ENCODE measurements around the gene SIDT1. TPM values are rescaled to one million over a fixed set of nuclear protein-coding genes. Genes with fewer than 3 reads are reported as not detected.

The SIDT1 gene
- total RNA-seq, 1 experiment from 2014 or later: not detected

GRCh38 chr3:113585228-113585627 lies 52.9 kb downstream of the SIDT1 start:
- Histone ChIP-seq H2BK20ac (ENCODE audit: low read depth, low read length, poor library complexity, severe bottlenecking) (no peak overlapping the region), H3K9me3 (ENCODE audit: control insufficient read depth, low read depth, low read length) (no peaks in the 10 kb centered on the region), H3K4ac (ENCODE audit: low read depth, low read length) (no peak overlapping the region), H3K9ac (ENCODE audit: extremely low read depth, insufficient read length, low read length) (no peak overlapping the region), H2BK15ac (ENCODE audit: low read depth, low read length) (no peak overlapping the region), H2AK5ac (ENCODE audit: insufficient read length, low read length) (no peak overlapping the region), H3K14ac (ENCODE audit: insufficient read depth, low read length) (no peak overlapping the region), H3K27ac (ENCODE audit: insufficient read length, low read depth, low read length) (no peak overlapping the region), H4K5ac (ENCODE audit: insufficient read length, low read depth, low read length) (no peak overlapping the region), H2BK5ac (ENCODE audit: insufficient read length, low read length) (no peak overlapping the region), H3K79me1 (ENCODE audit: insufficient read depth, low read depth, low read length, poor library complexity, severe bottlenecking) (no peaks in the 10 kb centered on the region), H3K79me2 (ENCODE audit: insufficient read depth, low read length) (no peaks in the 10 kb centered on the region), H3K27me3 (ENCODE audit: insufficient read depth, low read length) (no peaks in the 10 kb centered on the region), H2AFZ (ENCODE audit: low read length) (no peak overlapping the region), H3K4me1 (ENCODE audit: insufficient read depth, low read length) (peaks cover 6% of the 10 kb centered on the region; the same call in 1 of the 2 replicates), H3K23ac (ENCODE audit: insufficient read length, low read depth, low read length) (no peak overlapping the region), H2BK12ac (ENCODE audit: insufficient read length, low read depth, low read length) (no peak overlapping the region), H3K56ac (ENCODE audit: insufficient read length, low read depth, low read length) (no peak overlapping the region), H3K23me2 (ENCODE audit: insufficient read length, low read depth, low read length, poor library complexity, severe bottlenecking) (no peaks in the 10 kb centered on the region), H3K18ac (ENCODE audit: insufficient read length, low read depth, low read length) (no peak overlapping the region), H3T11ph (ENCODE audit: low read length) (no peak overlapping the region), H4K20me1 (ENCODE audit: control insufficient read depth, insufficient read depth, insufficient read length) (no peaks in the 10 kb centered on the region), H4K91ac (ENCODE audit: insufficient read length, low read depth, low read length) (no peak overlapping the region), H3K4me2 (ENCODE audit: insufficient read depth, insufficient read length, low read length) (no peak overlapping the region), H2BK120ac (ENCODE audit: low read depth, low read length, poor library complexity, severe bottlenecking) (no peak overlapping the region), H4K8ac (replicated peaks; ENCODE audit: insufficient read length, low read depth, low read length) (no peak overlapping the region)
- peaks cover 26 to 34% of the 10 kb centered on the region in 2 experiments for H3K4me1 Mint-ChIP-seq
- 0 out of 7 replicates have a peak overlapping the region, but pooled peaks of 1 of the 3 experiments have one; percentile 34 for H3K27ac Mint-ChIP-seq
- DNase-seq: no peak
- no peak for TF ChIP-seq CTCF (conservative IDR thresholded peaks at IDR 0.05)
- no peaks in the 10 kb centered on the region; a peak in 1 of 5 replicates for H3K9me3 Mint-ChIP-seq
- H3K27me3 Mint-ChIP-seq (ENCODE audit: low read depth): no peaks in the 10 kb centered on the region
- WGBS (ENCODE audit: extremely low coverage, insufficient read length, low lambda C conversion rate): no CpG with 5 or more reads among the region's 1 CpG
- H3K36me3 Mint-ChIP-seq (ENCODE audit: insufficient read depth in 1 of 3, low read depth in 3 of 3): no peaks in the 10 kb centered on the region
- H3K4me3 Mint-ChIP-seq: no peak overlapping the region

All from H9 (cell line).